IMR-90 (cell line): ENCODE measurements around the gene RNASE1. TPM values are rescaled to one million over a fixed set of nuclear protein-coding genes. Genes with fewer than 3 reads are reported as not detected.

Experiments used
- ATAC-seq: fragments of 200-7000 bp; cut with Tn5 transposase; 2 replicates; pipeline ENCODE4 v1.9.1; 2020; ENCODE audit warnings: low read depth, mild to moderate bottlenecking, moderate library complexity
- BruUV-seq: library from RNA; stranded (reverse); fragments of 400-500 nt; replicated peaks from 2 replicates; lab custom pipeline; 2021; lab: Mats Ljungman, UMichigan
- CTCF ChIA-PET: fragments of 300-600 bp; formaldehyde crosslinking; extraction: SDS; loops from one replicate; lab custom pipeline; 2021; ENCODE audit warnings: antibody characterized with exemption; lab: Yijun Ruan, JAX
- POLR2A ChIA-PET: fragments of 300-600 bp; sonication (Branson Sonifier 250); formaldehyde crosslinking; loops from one replicate; lab custom pipeline; 2022; ENCODE audit warnings: antibody characterized with exemption; ENCODE audit not compliant: unreplicated experiment; lab: Charles Lee
- DNase-seq: peaks from one replicate; pipeline ENCODE4 v3.0.0; 2013
- H2AFZ ChIP-seq: replicated peaks from 2 replicates; pipeline ENCODE3; 2013; ENCODE audit warnings: low read length, mild to moderate bottlenecking; ENCODE audit not compliant: poor library complexity
- H2AK5ac ChIP-seq: 2 replicates; pipeline ENCODE4 v1.6.1; 2013; ENCODE audit warnings: low read depth, low read length, inconsistent platforms
- H2AK9ac ChIP-seq: replicated peaks from 2 replicates; pipeline ENCODE3; 2013; ENCODE audit warnings: mild to moderate bottlenecking, low read depth, low read length, moderate library complexity; ENCODE audit not compliant: poor library complexity
- H2BK120ac ChIP-seq: 2 replicates; pipeline ENCODE4 v1.6.1; 2013; ENCODE audit warnings: low read depth, low read length, inconsistent platforms
- H2BK15ac ChIP-seq: 3 replicates; pipeline ENCODE4 v1.6.1; 2013; ENCODE audit warnings: low read depth, low read length, inconsistent platforms
- H2BK20ac ChIP-seq: 2 replicates; pipeline ENCODE4 v1.6.1; 2013; ENCODE audit warnings: low read depth, mild to moderate bottlenecking, inconsistent platforms, low read length, moderate library complexity
- H2BK5ac ChIP-seq: 2 replicates; pipeline ENCODE4 v1.6.1; 2013; ENCODE audit warnings: mild to moderate bottlenecking, low read depth, low read length, inconsistent platforms; ENCODE audit not compliant: poor library complexity, severe bottlenecking
- H3K14ac ChIP-seq: replicated peaks from 2 replicates; pipeline ENCODE4 v1.6.1; 2013; ENCODE audit warnings: low read depth, low read length, inconsistent platforms
- H3K18ac ChIP-seq: 2 replicates; pipeline ENCODE4 v1.6.1; 2013; ENCODE audit warnings: low read depth, low read length, control low read depth
- H3K23ac ChIP-seq: 2 replicates; pipeline ENCODE4 v1.6.1; 2013; ENCODE audit warnings: low read depth, low read length, inconsistent platforms
- H3K27ac ChIP-seq: 2 replicates; pipeline ENCODE4 v1.5.1; 2013; ENCODE audit warnings: mild to moderate bottlenecking, control low read depth, low read length; ENCODE audit not compliant: insufficient read depth
- H3K27me3 ChIP-seq: 2 replicates; pipeline ENCODE4 v1.6.1; 2013; ENCODE audit warnings: low read length; ENCODE audit not compliant: control insufficient read depth, insufficient read depth
- H3K36me3 ChIP-seq: 2 replicates; pipeline ENCODE4 v1.6.1; 2013; ENCODE audit warnings: low read length, mixed read lengths; ENCODE audit not compliant: control insufficient read depth, insufficient read depth
- H3K4ac ChIP-seq: 2 replicates; pipeline ENCODE4 v1.6.1; 2013; ENCODE audit warnings: low read depth, low read length, inconsistent platforms
- H3K4me1 ChIP-seq: 2 replicates; pipeline ENCODE4 v1.6.1; 2013; ENCODE audit warnings: low read length, mixed read lengths; ENCODE audit not compliant: control insufficient read depth, insufficient read depth
- H3K4me2 ChIP-seq: 2 replicates; pipeline ENCODE4 v1.6.1; 2013; ENCODE audit warnings: low read depth, mild to moderate bottlenecking, control low read depth, low read length, moderate library complexity
- H3K4me3 ChIP-seq: 2 replicates; pipeline ENCODE4 v1.5.1; 2013; ENCODE audit warnings: low read depth, mild to moderate bottlenecking, control low read depth, low read length, moderate library complexity; ENCODE audit not compliant: insufficient read depth
- H3K56ac ChIP-seq: 2 replicates; pipeline ENCODE4 v1.6.1; 2013; ENCODE audit warnings: low read length, inconsistent platforms; ENCODE audit not compliant: insufficient read depth; ENCODE audit errors: extremely low read depth
- H3K79me1 ChIP-seq, 2 experiments: 2 replicates each; pipeline ENCODE4 v1.6.1; 2013; ENCODE audit warnings: low read length in 2 of 2, inconsistent platforms in 1 of 2, low read depth in 1 of 2
- H3K9ac ChIP-seq: 2 replicates; pipeline ENCODE4 v1.6.1; 2013; ENCODE audit warnings: low read depth, low read length, control low read depth
- H3K9me1 ChIP-seq: 2 replicates; pipeline ENCODE4 v1.6.1; 2013; ENCODE audit warnings: low read length, inconsistent platforms; ENCODE audit not compliant: insufficient read depth
- H3K9me3 ChIP-seq: 2 replicates; pipeline ENCODE4 v1.6.1; 2013; ENCODE audit warnings: low read length; ENCODE audit not compliant: control insufficient read depth, insufficient read depth
- H4K20me1 ChIP-seq: 2 replicates; pipeline ENCODE4 v1.6.1; 2013; ENCODE audit warnings: low read length, inconsistent platforms; ENCODE audit not compliant: insufficient read depth
- H4K5ac ChIP-seq: 2 replicates; pipeline ENCODE4 v1.6.1; 2013; ENCODE audit warnings: mild to moderate bottlenecking, low read depth, low read length, control low read depth
- H4K8ac ChIP-seq, 2 experiments: 2 replicates each; pipeline ENCODE4 v1.6.1; 2013; ENCODE audit warnings: low read depth in 2 of 2, low read length in 2 of 2, control low read depth in 1 of 2, inconsistent platforms in 1 of 2
- H4K91ac ChIP-seq: 2 replicates; pipeline ENCODE4 v1.6.1; 2013; ENCODE audit warnings: low read depth, low read length, inconsistent platforms; ENCODE audit not compliant: insufficient read depth
- POLR2A ChIP-seq: IDR thresholded peaks from 2 replicates; pipeline ENCODE4 v1.6.1; 2012; ENCODE audit warnings: mild to moderate bottlenecking, low read depth, low read length
- RFX5 ChIP-seq: IDR thresholded peaks from 2 replicates; pipeline ENCODE4 v1.8.0; 2012; ENCODE audit warnings: low read depth, mild to moderate bottlenecking, low read length, moderate library complexity
- WGBS, 2 experiments: methylation state at CpG; one replicate each; pipeline versions ENCODE4 v1.1.5 to v1.1.7; 2013; ENCODE audit warnings: missing lambda C conversion rate in 2 of 2; ENCODE audit not compliant: insufficient read length in 1 of 2; ENCODE audit errors: extremely low coverage in 2 of 2; 5-methylcytosine and 5-hydroxymethylcytosine counted together
- dilution Hi-C: fragments of 300-500 bp; cut with HindIII; formaldehyde crosslinking; loops from one replicate; pipeline ENCODE4 v1.14.3; 2018; ENCODE audit warnings: low sequenced_read_pairs; ENCODE audit not compliant: unreplicated experiment
- in situ Hi-C: fragments of 300-500 bp; cut with MboI; formaldehyde crosslinking; loops from 3 replicates; pipeline ENCODE4 v1.14.3; 2019; ENCODE audit warnings: low sequenced_read_pairs, inconsistent platforms, mixed read lengths
- intact Hi-C: fragments of 100-400 bp; cut with micrococcal nuclease; formaldehyde crosslinking; loops from 2 replicates; pipeline ENCODE4 v1.10.0; 2022
- polyA plus RNA-seq, 3 experiments: library from polyadenylated mRNA; depleted of rRNA; stranded (reverse); fragments of >200 nt; gene quantifications; 2 replicates each; pipeline ENCODE4 v1.2.3, GENCODE V29; 2012; ENCODE audit warnings: low replicate concordance in 1 of 3
- total RNA-seq: library from RNA; depleted of rRNA; stranded (reverse); fragments of >200 nt; gene quantifications from 2 replicates; pipeline ENCODE4 v1.2.3, GENCODE V29; 2012

The RNASE1 gene
- total and polyA plus RNA-seq, 2 of the 4 experiments (the other 2 are of a cell fraction), result not detected

DNA sequence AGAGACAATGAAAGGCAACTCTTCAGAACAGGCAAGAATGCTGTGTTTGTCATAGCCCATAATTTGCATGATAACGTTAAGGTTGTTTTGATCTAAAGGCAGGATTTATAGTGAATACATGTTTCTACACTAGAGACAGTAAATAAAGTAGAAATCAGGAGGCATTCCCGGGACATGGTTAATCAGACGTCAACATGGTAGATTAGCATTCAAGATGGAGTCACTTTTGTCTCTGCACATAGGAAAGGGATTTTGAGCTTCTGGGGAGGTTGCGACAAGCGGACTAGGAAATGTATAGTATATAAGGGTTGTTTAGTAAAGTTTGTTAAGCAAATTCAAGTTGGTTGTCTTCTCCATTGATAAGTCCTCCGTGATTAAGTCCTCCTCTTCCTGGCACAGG, 2.8 kb upstream of the RNASE1 start:
- TF ChIP-seq RFX5 (no peak), POLR2A (no peak)
- H3K23ac ChIP-seq, result no peak overlapping the region
- intact Hi-C loops (no loop called here), dilution Hi-C loops (no loop called here), in situ Hi-C loops (no loop called here)
- CTCF ChIA-PET, result no interaction called here
- no peak overlapping the region for H2BK15ac ChIP-seq
- no peak overlapping the region for H2AK5ac ChIP-seq
- H3K4me1 ChIP-seq, result no peaks in the 10 kb centered on the region
- no peak overlapping the region for H3K27ac ChIP-seq
- WGBS, 2 experiments, result no CpG with 5 or more reads among the region's 6 CpGs
- H3K18ac ChIP-seq, result no peak overlapping the region
- no TSS peak for BruUV-seq
- DNase-seq (no peak), ATAC-seq (no peak)
- no peak overlapping the region for H2BK20ac ChIP-seq
- H3K56ac ChIP-seq, result no peak overlapping the region
- H3K79me1 ChIP-seq, result no peaks in the 10 kb centered on the region
- no peak overlapping the region for H2AFZ ChIP-seq
- H3K9me3 ChIP-seq, result no peaks in the 10 kb centered on the region
- no peak overlapping the region for H3K9ac ChIP-seq
- no peak overlapping the region for H3K4me3 ChIP-seq
- H3K4ac ChIP-seq, result no peak overlapping the region
- H3K36me3 ChIP-seq, result no peaks in the 10 kb centered on the region
- H4K20me1 ChIP-seq, result no peaks in the 10 kb centered on the region
- H4K5ac ChIP-seq, result no peak overlapping the region
- no peak overlapping the region for H2BK5ac ChIP-seq
- no peak overlapping the region for H2BK120ac ChIP-seq
- H3K14ac ChIP-seq, result no peak overlapping the region
- no peak overlapping the region for H4K91ac ChIP-seq
- POLR2A ChIA-PET, result no interaction called here
- no peak overlapping the region for H2AK9ac ChIP-seq
- H3K27me3 ChIP-seq, result no peaks in the 10 kb centered on the region
- no peak overlapping the region for H3K4me2 ChIP-seq
- H3K9me1 ChIP-seq, result no peaks in the 10 kb centered on the region
- no peak overlapping the region for H4K8ac ChIP-seq
